ENCODE data around the gene PLA2G12A.
"Not testable (repeated sequence)": the region's sequence is repeated elsewhere in the genome, so short reads cannot be mapped to it uniquely, and the experiment has no call there.

PLA2G12A gene

GRCh38 chr4:109728385-109728784 is 1.5 kb downstream of the PLA2G12A start:
- no peak for DNase-seq (ENCODE audit: low spot score)

- no peak for DNase-seq (ENCODE audit: low spot score)
Measured at GRCh38 chr4:109723110-109723509, 6.8 kb downstream of the PLA2G12A start.

GRCh38 chr4:109722357-109722756 is 7.5 kb downstream of the PLA2G12A start:
- DNase-seq (ENCODE audit: low spot score): no peak

- DNase-seq (ENCODE audit: low spot score): no peak
Measured at GRCh38 chr4:109721033-109721432, 8.8 kb downstream of the PLA2G12A start.

GRCh38 chr4:109719604-109720003 is 10.3 kb downstream of the PLA2G12A start:
- no peak for DNase-seq (ENCODE audit: low spot score)

- DNase-seq (ENCODE audit: low spot score): no peak
Measured at GRCh38 chr4:109718759-109719158, 11.1 kb downstream of the PLA2G12A start.

GRCh38 chr4:109713500-109713899 is 16.4 kb downstream of the PLA2G12A start:
- no peak for DNase-seq (ENCODE audit: low spot score)

GRCh38 chr4:109708990-109709389 is 20.9 kb downstream of the PLA2G12A start:
- no peak for DNase-seq (ENCODE audit: low spot score)

- no peak for DNase-seq (ENCODE audit: low spot score)
Measured at GRCh38 chr4:109708435-109708834, 21.4 kb downstream of the PLA2G12A start.

- DNase-seq (ENCODE audit: low spot score): no peak
Measured at GRCh38 chr4:109703664-109704361, 26.1 kb downstream of the PLA2G12A start.

GRCh38 chr4:109702950-109703663 is 26.8 kb downstream of the PLA2G12A start, which contains the start of gene CASP6:
TSS of gene CASP6 (minus strand) at chr4:109703445. CDS start at chr4:109703395, 50 bp downstream.
- peak; percentile 92 for DNase-seq (ENCODE audit: low spot score)

- no peak for DNase-seq (ENCODE audit: low spot score)
Measured at GRCh38 chr4:109701566-109702410, 28.1 kb downstream of the PLA2G12A start.

GRCh38 chr4:109699553-109700225 is 30.2 kb downstream of the PLA2G12A start:
- DNase-seq (ENCODE audit: low spot score): no peak

- DNase-seq (ENCODE audit: low spot score): no peak
Measured at GRCh38 chr4:109698656-109699055, 31.2 kb downstream of the PLA2G12A start.

- DNase-seq (ENCODE audit: low spot score): no peak
Measured at GRCh38 chr4:109691411-109691920, 38.4 kb downstream of the PLA2G12A start.

GRCh38 chr4:109690690-109691410 is 39.0 kb downstream of the PLA2G12A start:
- no peak for DNase-seq (ENCODE audit: low spot score)

- no peak for DNase-seq (ENCODE audit: low spot score)
Measured at GRCh38 chr4:109684727-109685126, 45.1 kb downstream of the PLA2G12A start.

GRCh38 chr4:109683621-109684253 is 46.1 kb downstream of the PLA2G12A start:
- DNase-seq (ENCODE audit: low spot score): no peak

GRCh38 chr4:109682875-109683274 is 47.0 kb downstream of the PLA2G12A start:
- DNase-seq (ENCODE audit: low spot score): no peak

- DNase-seq (ENCODE audit: low spot score): not testable (repeated sequence)
Measured at GRCh38 chr4:109678925-109679324, 50.9 kb downstream of the PLA2G12A start.

GRCh38 chr4:109678472-109678871 is 51.4 kb downstream of the PLA2G12A start:
- not testable (repeated sequence) for DNase-seq (ENCODE audit: low spot score)
